GM10248 (cell line): ENCODE data around the gene RTP3.

Experiments used
- CTCF ChIA-PET: fragments of 300-600 bp; sonication (Branson Sonifier 250); formaldehyde crosslinking; extraction: SDS; loops from one replicate; lab custom pipeline; 2021; ENCODE audit warnings: antibody characterized with exemption; lab: Yijun Ruan, JAX
- POLR2A ChIA-PET: fragments of 350-650 bp; sonication (Branson Sonifier 250); formaldehyde crosslinking; extraction: SDS; loops from one replicate; lab custom pipeline; 2020; ENCODE audit warnings: antibody characterized with exemption; lab: Yijun Ruan, JAX
- DNase-seq: peaks from one replicate; pipeline ENCODE4 v3.0.0; 2012; ENCODE audit errors: extremely low spot score
- CTCF ChIP-seq: IDR thresholded peaks from 2 replicates; pipeline ENCODE4 v1.5.1; 2012; ENCODE audit warnings: mild to moderate bottlenecking, low read depth; ENCODE audit errors: extremely low read depth, missing control alignments, control extremely low read depth

Gene RTP3

DNA sequence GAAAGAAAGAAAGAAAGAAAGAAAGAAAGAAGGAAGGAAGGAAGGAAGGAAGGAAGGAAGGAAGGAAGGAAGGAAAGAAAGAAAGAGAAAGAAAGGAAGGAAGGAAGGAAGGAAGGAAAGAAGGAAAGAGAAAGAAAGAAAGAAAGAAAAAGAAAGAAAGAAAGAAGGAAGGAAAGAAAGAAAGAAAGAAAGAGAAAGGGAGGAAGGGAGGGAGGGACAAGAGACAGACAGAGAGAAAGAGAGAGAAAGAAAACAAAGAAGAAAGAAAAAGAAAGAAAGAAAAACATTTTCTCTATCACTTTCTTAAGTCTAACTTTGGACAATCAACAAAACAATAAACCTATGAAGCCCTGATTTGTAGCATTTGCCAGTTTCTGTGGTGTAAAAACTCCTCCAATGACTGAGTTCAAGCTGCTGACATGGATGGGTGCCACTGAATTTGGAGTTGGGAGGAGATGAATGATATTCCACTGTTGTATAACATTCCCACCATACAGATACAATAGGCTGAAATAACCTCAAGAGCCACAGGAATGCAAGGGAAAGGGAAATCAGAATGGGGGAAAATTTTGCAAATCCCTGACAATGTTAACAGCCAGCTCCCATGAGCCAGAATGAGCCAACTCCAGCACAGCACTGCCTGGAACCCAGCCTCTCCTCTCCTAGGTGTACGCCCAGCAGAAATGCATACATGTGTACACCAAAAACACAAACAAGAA, 15.0 kb upstream of the RTP3 start:
- CTCF ChIA-PET, result interaction anchor here (0.9 to 4.4 kb wide), 4 partner anchors 10 to 150 kb away, joined by 3 to 22 read pairs (median 4); no protein-coding TSS in a partner anchor

GRCh38 chr3:46483825-46484224, 14.0 kb upstream of the RTP3 start:
- ChIA-PET CTCF (interaction anchor here (0.9 to 4.4 kb wide), 6 partner anchors 11 to 149 kb away, joined by 3 to 22 read pairs (median 4); no protein-coding TSS in a partner anchor), POLR2A (no interaction called here)
- no peak for DNase-seq
- TF ChIP-seq CTCF, result no peak

More for the DNA sequence above, 15.0 kb upstream of the RTP3 start:
- POLR2A ChIA-PET, result no interaction called here
- no peak for TF ChIP-seq CTCF
- no peak for DNase-seq

DNA sequence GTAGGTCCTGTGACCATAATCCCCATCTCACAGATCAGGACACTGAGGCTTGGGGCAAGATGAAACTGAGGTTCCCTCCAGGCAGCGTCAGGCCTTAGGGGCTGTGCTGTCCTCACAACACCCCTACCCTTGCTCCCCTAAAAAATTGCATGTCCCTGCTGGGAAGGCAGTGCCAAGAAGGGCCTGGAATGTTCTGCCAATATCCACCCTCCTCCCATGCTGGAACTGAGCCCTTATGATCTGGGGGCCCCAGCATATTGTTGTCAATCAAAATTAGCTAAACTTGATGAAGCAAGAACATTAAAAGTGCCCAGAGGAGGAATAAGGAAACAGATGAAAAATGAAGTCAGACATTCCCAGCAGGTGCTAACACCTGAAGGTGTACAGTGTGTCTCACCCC, 13.4 kb upstream of the RTP3 start:
- DNase-seq, result no peak
- TF ChIP-seq CTCF, result no peak
- ChIA-PET POLR2A (no interaction called here), CTCF (interaction anchor here (1.0 to 4.4 kb wide), 5 partner anchors 19 to 145 kb away, joined by 3 to 22 read pairs (median 6); no protein-coding TSS in a partner anchor)

DNA sequence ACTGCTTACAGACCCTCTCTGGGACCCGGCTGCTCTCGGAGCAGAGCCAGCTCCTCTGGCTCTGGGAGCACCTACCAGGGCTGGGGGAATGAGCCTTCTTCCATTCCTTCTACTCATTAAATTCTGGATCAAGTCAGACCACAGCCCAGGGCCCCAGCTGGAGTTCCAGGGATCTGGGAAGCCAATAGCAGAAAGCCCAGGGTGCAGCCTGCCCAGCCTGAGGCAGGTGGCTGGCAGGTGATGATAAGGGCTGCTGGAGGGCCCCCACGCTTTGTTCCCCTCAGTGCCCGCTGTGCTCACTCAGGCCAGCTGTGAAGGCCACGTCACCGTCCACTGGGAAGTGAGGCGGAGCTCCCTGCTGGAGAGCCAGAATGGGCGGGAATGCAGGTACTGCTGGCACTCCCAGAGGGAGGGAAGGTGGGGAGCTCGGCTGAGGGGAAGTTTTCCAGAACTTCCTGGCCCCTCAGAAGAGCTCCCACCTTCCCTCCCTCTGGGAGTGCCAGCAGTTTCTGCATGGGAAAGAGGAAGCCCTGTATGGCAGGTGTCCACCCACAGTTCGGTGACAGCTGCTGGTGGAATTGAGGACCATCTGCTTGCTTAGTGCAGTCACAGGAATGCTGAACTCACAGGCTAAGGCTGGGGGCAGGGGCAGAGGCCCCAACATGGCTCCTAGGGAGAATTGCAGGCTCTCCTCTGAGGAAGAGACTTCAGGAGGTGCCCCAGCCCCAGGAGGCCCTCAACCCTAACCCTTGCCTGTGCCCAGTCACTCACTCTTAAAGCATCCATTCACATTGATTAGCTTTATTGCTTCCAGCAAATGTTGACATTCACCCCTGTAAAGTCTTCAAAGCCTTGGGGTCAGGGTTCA, 12.6 kb upstream of the RTP3 start:
- ChIA-PET CTCF (interaction anchor here (0.9 to 4.4 kb wide), 5 partner anchors 73 to 272 kb away, joined by 3 to 22 read pairs (median 6); no protein-coding TSS in a partner anchor), POLR2A (no interaction called here)
- no peak for DNase-seq
- TF ChIP-seq CTCF, result no peak

DNA sequence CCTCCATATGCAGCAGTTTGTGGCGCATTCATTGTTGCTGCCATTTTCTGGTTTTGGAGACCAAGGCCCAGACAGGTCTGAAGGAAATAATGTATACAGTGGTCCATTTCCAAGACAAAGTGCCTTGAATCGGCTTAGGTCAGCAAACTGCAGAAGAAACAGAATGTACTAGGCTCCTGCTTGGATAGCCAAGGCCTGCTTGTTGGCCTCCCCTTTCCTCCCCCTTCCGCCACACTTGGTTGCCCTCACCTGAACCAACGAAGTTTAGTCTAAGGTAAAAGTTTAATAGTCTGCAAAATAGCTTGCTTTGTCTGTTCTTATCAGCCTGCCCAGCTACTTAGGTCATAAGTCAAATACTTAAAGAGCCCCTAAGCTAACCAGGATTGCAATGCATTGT, 12.0 kb upstream of the RTP3 start:
- CTCF ChIA-PET, result interaction anchor here (1.3 to 4.4 kb wide), 4 partner anchors 72 to 144 kb away, joined by 3 to 22 read pairs (median 8); no protein-coding TSS in a partner anchor

More for the DNA sequence above, 12.0 kb upstream of the RTP3 start:
- POLR2A ChIA-PET, result no interaction called here
- DNase-seq, result no peak
- TF ChIP-seq CTCF, result no peak
